Adrenal gland (tissue), 12 donors: ENCODE data around the gene MOAP1. TPM values are rescaled to one million over a fixed set of nuclear protein-coding genes. Genes with fewer than 3 reads are reported as not detected.
"Not testable (repeated sequence)": the region's sequence is repeated elsewhere in the genome, so short reads cannot be mapped to it uniquely, and the experiment has no call there.

Experiments
- DNase-seq, 7 donors: peaks; one replicate each; pipeline ENCODE4 v3.0.0-alpha.2; 2019 to 2020
- H3K27ac ChIP-seq, 5 donors: fragments of 200-600 bp; sonication (generic) in 4 of 5; 1 replicate in 3 of 5; 2 replicates in 2 of 5; pipeline versions ENCODE4 v1.5.1 to v1.8.0; 2016 to 2020; ENCODE audit warnings: mild to moderate bottlenecking in 1 of 5
- H3K27me3 ChIP-seq: fragments of 200-600 bp; 2 replicates; pipeline ENCODE4 v1.8.0; 2021
- H3K36me3 ChIP-seq, 2 donors: fragments of 200-600 bp; replicated peaks in 1 of 2; 1 replicate in 1 of 2; 2 replicates in 1 of 2; pipeline versions ENCODE4 v1.5.1 to v1.8.0; 2018 to 2022
- H3K4me1 ChIP-seq, 2 donors: fragments of 200-600 bp; replicated peaks in 1 of 2; 1 replicate in 1 of 2; 2 replicates in 1 of 2; pipeline versions ENCODE4 v1.5.1 to v1.8.0; 2018 to 2021
- H3K4me3 ChIP-seq, 4 donors: fragments of 200-600 bp; sonication (generic) in 3 of 4; one replicate each; pipeline ENCODE4 v1.5.1; 2016 to 2018
- H3K9me3 ChIP-seq, 3 donors: fragments of 200-600 bp; sonication (generic) in 1 of 3; replicated peaks in 1 of 3; 1 replicate in 2 of 3; 2 replicates in 1 of 3; pipeline versions ENCODE4 v1.5.1 to v1.8.0; 2016 to 2021
- POLR2A ChIP-seq, 2 donors: fragments of 450-650 bp; IDR thresholded peaks; one replicate each; pipeline ENCODE4 v1.6.1; 2017; ENCODE audit warnings: antibody characterized with exemption in 2 of 2, mild to moderate bottlenecking in 2 of 2, moderate library complexity in 1 of 2
- whole genome bisulfite sequencing, 4 donors: extraction: QIAGEN DNeasy Blood & Tissue Kit in 2 of 4; methylation state at CpG; one replicate each; pipeline versions ENCODE4 v1.1.5 to v1.1.7; 2013 to 2017; 5-methylcytosine and 5-hydroxymethylcytosine counted together
- intact Hi-C, 2 donors: fragments of 100-400 bp; cut with DNase I; formaldehyde crosslinking; loops; one replicate each; pipeline versions ENCODE4 v1.14.1 to v1.15.0; 2022 to 2023
- polyA plus RNA-seq, 3 donors: library from polyadenylated mRNA; stranded (reverse); fragments of 200-250 nt in 2 of 3; fragments of 350-450 nt in 1 of 3; fragmentation: Illumina TruSeq in 1 of 3; extraction: RNeasy Lipid Tissue Mini Kit (QIAGEN cat#74804) in 1 of 3; gene quantifications; one replicate each; pipeline ENCODE4 v1.2.3, GENCODE V29; 2013 to 2014
- total RNA-seq, 9 donors: library from RNA; depleted of rRNA in 4 of 9; stranded (reverse); fragments of >200 nt in 4 of 9; fragments of 120-200 nt in 1 of 9; fragmentation: NEBNext Ultra II Directional in 1 of 9; extraction: Animal tissue kit (Norgen Biotek cat#: 25700) in 1 of 9; gene quantifications; one replicate each; pipeline versions ENCODE4 v1.1.0 to v1.2.4, GENCODE V29; 2013 to 2023
- TF ChIP-seq, protein P1 (sequence below), 6 experiments: fragments of 450-650 bp in 4 of 6; fragments of 200-600 bp in 2 of 6; sonication (generic) in 1 of 6; IDR thresholded peaks; 1 replicate in 5 of 6; 2 replicates in 1 of 6; pipeline versions ENCODE4 v1.5.1 to v1.8.0; 2016 to 2021; ENCODE audit warnings: antibody characterized with exemption in 6 of 6, mild to moderate bottlenecking in 2 of 6, moderate library complexity in 1 of 6
- donor health status: healthy with polysubstance abuse.
- donor health status: Bipolar disorder and iron deficiency.
- donor health status: DM: yes; HTN: yes; CAD: no.
- donor health status: DM: no; HTN: no; CAD: no.
- donor health status: DM: no; HTN: no; CAD: no.
- donor health status: DM: yes; HTN: yes; CAD: no.

Gene MOAP1
- total and polyA plus RNA-seq, 12 donors, result 12.7 to 72.5 (median 38.6) TPM

DNA sequence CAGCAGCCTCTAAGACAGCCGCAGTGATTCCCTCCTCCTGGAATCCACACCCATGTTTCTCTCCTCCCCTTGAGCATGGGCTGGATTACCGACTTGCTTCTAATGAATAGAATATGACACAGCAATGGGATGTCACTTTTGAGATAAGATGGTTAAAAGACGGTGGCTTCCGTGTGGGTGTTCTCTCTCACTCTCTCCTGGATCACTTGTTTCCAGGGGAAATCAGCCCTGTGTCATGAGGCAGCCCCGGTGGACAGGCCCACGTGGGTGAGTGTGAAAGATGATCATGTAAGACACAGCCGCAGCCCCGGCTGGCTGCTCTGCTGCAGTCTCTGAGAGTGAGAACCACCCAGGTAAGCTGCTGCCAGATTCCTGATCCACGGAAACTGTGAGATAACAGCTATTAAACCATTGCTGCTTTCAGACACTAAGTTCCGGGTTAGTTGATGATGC is 10.7 kb downstream of the MOAP1 start:
- H3K27ac ChIP-seq, result peak overlapping the region in 1 of 5 donors; percentile 40
- TF ChIP-seq, protein P1, sequence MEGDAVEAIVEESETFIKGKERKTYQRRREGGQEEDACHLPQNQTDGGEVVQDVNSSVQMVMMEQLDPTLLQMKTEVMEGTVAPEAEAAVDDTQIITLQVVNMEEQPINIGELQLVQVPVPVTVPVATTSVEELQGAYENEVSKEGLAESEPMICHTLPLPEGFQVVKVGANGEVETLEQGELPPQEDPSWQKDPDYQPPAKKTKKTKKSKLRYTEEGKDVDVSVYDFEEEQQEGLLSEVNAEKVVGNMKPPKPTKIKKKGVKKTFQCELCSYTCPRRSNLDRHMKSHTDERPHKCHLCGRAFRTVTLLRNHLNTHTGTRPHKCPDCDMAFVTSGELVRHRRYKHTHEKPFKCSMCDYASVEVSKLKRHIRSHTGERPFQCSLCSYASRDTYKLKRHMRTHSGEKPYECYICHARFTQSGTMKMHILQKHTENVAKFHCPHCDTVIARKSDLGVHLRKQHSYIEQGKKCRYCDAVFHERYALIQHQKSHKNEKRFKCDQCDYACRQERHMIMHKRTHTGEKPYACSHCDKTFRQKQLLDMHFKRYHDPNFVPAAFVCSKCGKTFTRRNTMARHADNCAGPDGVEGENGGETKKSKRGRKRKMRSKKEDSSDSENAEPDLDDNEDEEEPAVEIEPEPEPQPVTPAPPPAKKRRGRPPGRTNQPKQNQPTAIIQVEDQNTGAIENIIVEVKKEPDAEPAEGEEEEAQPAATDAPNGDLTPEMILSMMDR (IDR thresholded peaks at IDR 0.05), result no peak
- no peaks in the 10 kb centered on the region for H3K4me1 ChIP-seq
- H3K36me3 ChIP-seq, result no peaks in the 10 kb centered on the region
- no peaks in the 10 kb centered on the region for H3K27me3 ChIP-seq
- 28 to 42% (median 38%) methylated on average over 9 to 10 of the region's 10 CpGs for WGBS, 4 donors
- peak in 6 of 7 donors; percentile 55 to 84 (median 64) for DNase-seq
- no peaks in the 10 kb centered on the region for H3K9me3 ChIP-seq
- no peak overlapping the region for H3K4me3 ChIP-seq
- intact Hi-C loops, result no loop called here

DNA sequence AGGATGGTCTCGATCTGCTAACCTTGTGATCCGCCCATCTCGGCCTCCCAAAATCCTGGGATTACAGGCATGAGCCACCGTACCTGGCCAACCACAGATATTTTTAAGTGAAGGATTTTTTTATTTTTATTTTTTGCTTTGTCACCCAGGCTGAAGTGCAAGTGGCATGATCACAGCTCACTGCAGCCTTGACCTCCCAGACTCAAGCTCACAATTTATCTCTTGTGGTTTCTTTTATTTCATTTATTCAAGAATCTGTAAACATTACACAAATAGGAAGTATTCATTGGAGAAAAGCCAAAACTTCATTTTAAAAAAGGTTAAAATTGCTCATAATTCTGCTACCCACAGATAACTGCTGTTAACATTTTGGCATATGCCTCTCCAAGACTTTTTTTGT is 13.3 kb downstream of the MOAP1 start:
- Histone ChIP-seq H3K4me3 (no peak overlapping the region), H3K36me3 (no peaks in the 10 kb centered on the region), H3K27me3 (no peaks in the 10 kb centered on the region), H3K27ac (no peak overlapping the region), H3K9me3 (no peaks in the 10 kb centered on the region), H3K4me1 (no peaks in the 10 kb centered on the region)
- intact Hi-C loops, result no loop called here
- DNase-seq, result peak in 6 of 7 donors; percentile 39 to 72 (median 54)
- 41 to 54% (median 46%) methylated on average over 4 of the region's 4 CpGs for WGBS, 4 donors
- TF ChIP-seq POLR2A (IDR thresholded peaks at IDR 0.05), result no peak
- TF ChIP-seq, protein P1 (IDR thresholded peaks at IDR 0.05), result no peak

DNA sequence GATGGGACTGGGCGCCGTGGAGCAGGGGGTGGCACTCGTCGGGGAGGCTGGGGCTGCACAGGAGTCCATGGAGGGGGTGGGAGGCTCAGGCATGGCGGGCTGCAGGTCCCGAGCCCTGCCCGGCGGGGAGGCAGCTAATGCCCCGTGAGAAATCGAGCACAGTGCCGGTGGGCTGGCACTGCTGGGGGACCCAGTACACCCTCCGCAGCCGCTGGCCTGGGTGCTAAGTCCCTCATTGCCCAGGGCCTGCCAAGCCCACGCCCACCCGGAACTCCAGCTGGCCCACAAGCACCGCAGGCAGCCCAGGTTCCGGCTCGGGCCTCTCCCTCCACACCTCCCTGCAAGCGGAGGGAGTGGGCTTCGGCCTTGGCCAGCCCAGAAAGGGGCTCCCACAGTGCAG is 14.6 kb downstream of the MOAP1 start:
- H3K27me3 ChIP-seq, H3K9me3 ChIP-seq, H3K27ac ChIP-seq, intact Hi-C loops, DNase-seq, H3K36me3 ChIP-seq, H3K4me3 ChIP-seq, H3K4me1 ChIP-seq: not testable (repeated sequence)
- WGBS, 4 donors, result 95 to 100% (median 97%) methylated on average over 7 to 20 of the region's 20 CpGs

DNA sequence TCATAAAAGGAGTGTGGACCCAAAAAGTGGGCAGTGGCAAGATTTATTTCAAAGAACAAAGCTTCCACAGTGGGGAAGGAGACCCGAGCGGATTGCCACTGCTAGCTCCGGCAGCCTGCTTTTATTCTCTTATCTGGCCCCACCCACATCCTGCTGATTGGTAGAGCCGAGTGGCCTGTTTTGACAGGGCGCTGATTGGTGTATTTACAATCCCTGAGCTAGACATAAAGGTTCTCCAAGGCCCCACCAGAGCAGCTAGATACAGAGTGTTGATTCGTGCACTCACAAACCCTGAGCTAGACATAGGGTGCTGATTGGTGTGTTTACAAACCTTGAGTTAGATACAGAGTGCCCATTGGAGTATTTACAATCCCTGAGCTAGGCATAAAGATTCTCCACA is 15.1 kb downstream of the MOAP1 start:
- intact Hi-C loops, DNase-seq, H3K27me3 ChIP-seq, H3K27ac ChIP-seq, H3K36me3 ChIP-seq, H3K4me3 ChIP-seq, H3K4me1 ChIP-seq, H3K9me3 ChIP-seq: not testable (repeated sequence)
- WGBS, 4 donors, result 78 to 91% (median 89%) methylated on average over 3 to 6 of the region's 6 CpGs

DNA sequence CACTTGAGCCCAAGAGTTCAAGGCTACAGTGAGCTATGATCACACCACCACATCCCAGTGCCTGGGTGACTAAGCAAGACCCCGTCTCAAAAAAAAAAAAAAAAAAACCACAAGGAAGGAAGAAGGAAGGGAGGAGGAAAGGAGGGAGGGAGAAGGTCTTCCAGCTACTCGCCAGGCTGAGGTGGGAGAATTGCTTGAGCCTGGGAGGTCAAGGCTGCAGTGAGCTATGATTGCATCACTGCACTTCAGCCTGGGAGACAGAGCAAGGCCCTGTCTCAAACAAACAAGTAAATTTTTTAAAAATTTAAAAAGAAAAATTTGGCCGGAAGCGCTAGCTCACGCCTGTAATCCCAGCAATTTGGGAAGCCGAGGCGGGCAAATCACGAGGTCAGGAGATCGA is 16.1 kb downstream of the MOAP1 start:
- H3K27me3 ChIP-seq, H3K4me1 ChIP-seq, intact Hi-C loops, H3K36me3 ChIP-seq, H3K4me3 ChIP-seq, H3K9me3 ChIP-seq, H3K27ac ChIP-seq: not testable (repeated sequence)
- 62 to 72% (median 70%) methylated on average over 9 of the region's 9 CpGs for WGBS, 4 donors
- DNase-seq, result peak in 3 of 7 donors; percentile 18 to 61 (median 40)

DNA sequence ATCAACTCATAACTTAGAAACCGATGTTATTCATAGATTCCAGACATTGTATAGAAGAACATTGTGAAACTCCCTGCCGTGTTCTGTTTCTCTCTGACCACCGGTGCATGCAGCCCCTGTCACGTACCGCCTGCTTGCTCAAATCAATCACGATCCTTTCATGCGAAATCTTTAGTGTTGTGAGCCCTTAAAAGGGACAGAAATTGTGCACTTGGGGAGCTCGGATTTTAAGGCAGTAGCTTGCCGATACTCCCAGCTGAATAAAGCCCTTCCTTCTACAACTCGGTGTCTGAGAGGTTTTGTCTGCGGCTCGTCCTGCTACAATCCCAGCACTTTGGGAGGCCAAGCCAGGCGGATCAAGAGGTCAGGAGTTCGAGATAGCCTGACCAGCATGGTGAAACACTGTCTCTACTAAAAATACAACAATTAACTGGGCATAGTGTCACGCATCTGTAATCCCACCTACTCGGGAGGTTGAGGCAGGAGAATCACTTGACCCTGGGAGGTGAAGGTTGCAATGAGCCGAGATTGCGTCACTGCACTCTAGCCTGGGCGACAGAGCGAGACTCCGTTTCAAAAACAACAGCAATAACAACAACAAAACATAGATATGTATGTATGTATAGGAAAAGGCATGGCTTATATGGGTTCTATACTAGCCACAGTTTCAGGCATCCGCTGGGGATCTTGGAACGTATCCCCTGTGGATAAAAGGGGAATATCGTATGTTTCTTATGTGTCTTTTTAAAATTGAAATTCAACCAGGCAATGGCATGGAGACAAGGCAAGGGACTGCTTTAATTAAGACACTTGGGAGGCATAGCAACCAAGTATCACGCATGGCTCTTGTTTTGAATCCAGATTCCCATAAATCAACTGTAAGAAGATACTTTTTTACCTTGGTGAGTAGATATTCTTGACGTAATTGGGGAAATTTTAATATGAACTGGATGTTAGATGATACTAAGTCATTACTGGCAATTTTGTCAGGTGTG is 19.1 kb downstream of the MOAP1 start:
- H3K9me3 ChIP-seq, H3K36me3 ChIP-seq, intact Hi-C loops, H3K4me3 ChIP-seq, H3K4me1 ChIP-seq, H3K27ac ChIP-seq, H3K27me3 ChIP-seq, DNase-seq: not testable (repeated sequence)
- 87 to 90% (median 89%) methylated on average over 23 to 26 of the region's 26 CpGs for WGBS, 4 donors
